Measurements from ENCODE around the gene GAS2.
A peak's percentile ranks its signal among the peaks of the same experiment; 100 is the strongest.

GAS2 gene

DNA sequence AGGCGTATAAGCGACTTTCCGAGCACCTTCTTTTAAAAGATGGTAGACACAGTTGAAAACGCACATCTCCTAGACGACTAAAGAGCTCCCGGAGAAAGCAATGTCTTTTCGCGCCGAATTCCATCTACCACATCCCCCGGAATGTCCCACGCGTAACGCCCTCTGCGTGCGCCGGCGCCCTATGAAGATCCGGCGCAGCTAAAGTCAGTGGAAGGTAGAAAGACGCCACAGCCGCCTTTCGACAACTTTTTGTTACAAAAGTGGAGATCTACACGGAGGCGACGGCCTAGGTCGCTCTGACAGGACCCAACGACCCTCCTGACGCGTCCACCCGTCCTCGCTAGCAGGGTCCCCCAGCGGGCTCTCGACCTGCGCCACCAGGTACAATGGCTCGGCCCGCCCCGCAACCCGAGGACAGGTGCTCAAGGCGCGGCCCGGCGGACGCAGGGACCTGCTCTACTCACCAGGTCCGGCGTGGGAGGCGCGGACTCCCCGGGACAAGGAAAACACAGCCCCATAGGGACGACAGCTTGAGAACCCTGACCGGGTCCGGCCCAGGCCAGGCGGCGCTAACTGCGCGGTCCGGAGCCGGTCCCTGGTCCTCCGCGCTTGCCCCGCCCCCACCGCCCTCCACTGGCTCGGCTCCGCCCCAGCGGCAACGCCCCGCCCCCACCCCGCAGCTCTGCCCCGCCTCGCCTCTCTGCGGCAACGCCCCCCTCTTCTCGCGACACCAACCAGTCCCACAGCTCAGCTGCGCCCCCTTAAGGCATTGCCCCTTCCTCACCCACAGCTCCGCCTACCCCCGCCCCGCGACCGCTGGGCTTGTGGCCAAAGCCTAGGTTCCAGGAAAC, 163.0 kb downstream of the GAS2 start, which contains the start of gene SVIP:
Gene SVIP, minus strand, starts transcription at position 571 of the 851 bp plus-strand sequence. Its CDS starts 53 bp downstream, at position 518.
- peak within 1 kb of the TSS; percentile 93 for H3K4me3 Mint-ChIP-seq
- peaks cover 16% of the 10 kb centered on the region for H3K4me1 Mint-ChIP-seq
- peaks cover 5% of the 10 kb centered on the region for H3K36me3 Mint-ChIP-seq
- H3K9me3 Mint-ChIP-seq, result no peaks in the 10 kb centered on the region
- H3K27me3 Mint-ChIP-seq, result no peaks in the 10 kb centered on the region
- H3K27ac Mint-ChIP-seq, result peak within 1 kb of the TSS; percentile 81

DNA sequence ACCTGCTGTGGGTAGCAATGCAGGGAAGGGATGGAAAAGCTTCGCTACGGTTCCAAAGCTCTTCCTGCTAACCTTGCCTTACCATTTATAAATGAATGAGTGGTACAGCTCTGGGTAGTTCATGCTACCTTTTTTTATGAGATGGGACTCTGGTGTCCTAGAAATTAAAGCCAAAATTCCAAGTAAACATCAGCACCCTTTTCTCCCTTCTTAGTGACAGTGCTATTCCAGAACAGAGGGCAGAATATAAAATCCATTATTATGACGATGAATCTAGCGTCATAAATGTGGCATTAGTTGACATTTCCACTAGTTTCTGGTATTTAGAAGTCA, 163.6 kb downstream of the GAS2 start:
- Mint-ChIP-seq H3K4me1 (peaks cover 16% of the 10 kb centered on the region), H3K9me3 (no peaks in the 10 kb centered on the region), H3K27ac (peak overlapping the region; percentile 81), H3K27me3 (no peaks in the 10 kb centered on the region), H3K36me3 (peaks cover 4% of the 10 kb centered on the region), H3K4me3 (peak overlapping the region; percentile 93)

DNA sequence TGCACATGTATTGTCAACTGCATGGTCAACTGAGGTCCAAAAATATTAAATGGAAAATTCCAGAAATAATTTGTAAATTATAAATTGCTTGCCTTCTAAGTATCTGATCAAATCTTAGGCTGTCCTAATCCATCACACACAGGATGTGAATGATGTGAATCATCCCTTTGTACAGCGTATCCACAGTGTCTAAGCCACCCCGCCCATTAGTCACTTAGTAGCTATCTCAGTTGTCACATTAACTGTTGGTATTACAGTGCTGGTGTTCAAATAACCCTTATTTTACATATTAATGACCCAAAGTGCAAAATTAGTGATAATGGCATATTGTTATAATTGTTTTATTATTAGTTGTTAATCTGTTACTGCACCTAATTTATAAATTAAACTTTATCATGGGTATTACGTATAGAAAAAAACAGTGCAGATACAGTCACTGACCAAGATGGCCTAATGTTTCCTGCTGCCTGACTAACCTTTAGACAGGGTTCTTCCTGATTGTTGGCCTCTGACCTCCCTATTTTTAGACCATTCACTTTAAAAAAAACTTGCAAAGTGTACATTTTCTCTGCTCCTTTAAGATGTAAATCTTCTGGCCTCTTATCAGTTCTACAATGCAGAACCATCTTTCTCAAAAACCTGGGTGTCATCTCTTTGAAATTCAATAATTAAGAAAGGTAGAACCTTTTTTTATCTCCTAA, 166.1 kb downstream of the GAS2 start:
- Mint-ChIP-seq H3K4me3 (no peak overlapping the region), H3K27ac (no peak overlapping the region)

DNA sequence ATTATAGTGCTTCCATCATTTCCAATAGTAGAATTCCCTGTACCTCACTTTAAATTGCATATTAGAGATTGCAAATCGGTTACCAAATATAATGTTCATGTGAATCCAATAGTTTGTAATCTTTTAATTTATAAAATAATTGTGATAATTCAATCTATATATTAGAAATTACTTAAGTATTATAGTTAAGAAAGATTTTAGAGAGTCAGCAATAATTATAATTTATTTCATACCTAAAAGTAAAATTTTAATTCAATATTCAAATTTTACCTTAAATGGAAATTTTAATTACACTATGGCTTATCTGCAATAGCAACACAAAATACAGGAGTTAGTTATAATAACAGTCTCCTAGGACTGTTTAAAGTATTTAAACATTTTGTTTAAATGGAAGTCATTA, 180.3 kb downstream of the GAS2 start:
- no peaks in the 10 kb centered on the region for H3K27me3 Mint-ChIP-seq
- H3K9me3 Mint-ChIP-seq, result no peaks in the 10 kb centered on the region
- peaks cover 15% of the 10 kb centered on the region for H3K36me3 Mint-ChIP-seq
- no peaks in the 10 kb centered on the region for H3K4me1 Mint-ChIP-seq
- H3K4me3 Mint-ChIP-seq, result no peak overlapping the region
- no peak overlapping the region for H3K27ac Mint-ChIP-seq

More for the DNA sequence above, 166.1 kb downstream of the GAS2 start:
- peaks cover 4% of the 10 kb centered on the region for H3K36me3 Mint-ChIP-seq
- no peaks in the 10 kb centered on the region for H3K27me3 Mint-ChIP-seq
- peaks cover 12% of the 10 kb centered on the region for H3K4me1 Mint-ChIP-seq
- H3K9me3 Mint-ChIP-seq, result no peaks in the 10 kb centered on the region

- Mint-ChIP-seq H3K4me1 (no peaks in the 10 kb centered on the region), H3K36me3 (peaks cover 19% of the 10 kb centered on the region), H3K4me3 (no peak overlapping the region), H3K27me3 (no peaks in the 10 kb centered on the region), H3K27ac (no peak overlapping the region), H3K9me3 (peaks cover 9% of the 10 kb centered on the region)
These were observed 185.1 kb downstream of the GAS2 start for GRCh38 chr11:22851477-22851876.

DNA sequence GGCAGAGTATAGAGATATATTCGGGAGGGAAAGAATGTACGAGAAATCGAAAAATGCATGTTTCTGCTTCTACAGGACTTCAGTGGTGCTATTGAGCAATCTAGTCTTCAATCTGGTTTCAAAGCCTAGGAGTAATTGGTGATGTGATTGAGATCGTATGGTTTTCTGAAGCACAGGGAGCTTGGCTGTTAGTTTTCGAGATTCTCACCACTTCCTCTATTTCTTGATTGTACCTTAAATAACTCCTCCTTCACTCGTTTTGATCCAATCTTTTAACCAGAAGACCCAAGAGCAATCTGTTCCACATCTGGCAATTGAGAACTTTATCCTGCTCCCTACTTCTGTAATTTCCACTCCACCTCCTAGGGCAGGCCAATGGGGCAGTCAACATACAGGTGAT, 193.3 kb downstream of the GAS2 start:
- H3K4me3 Mint-ChIP-seq, result no peak overlapping the region
- no peak overlapping the region for H3K27ac Mint-ChIP-seq
- H3K4me1 Mint-ChIP-seq, result no peaks in the 10 kb centered on the region
- peaks cover 5% of the 10 kb centered on the region for H3K36me3 Mint-ChIP-seq
- no peaks in the 10 kb centered on the region for H3K27me3 Mint-ChIP-seq
- H3K9me3 Mint-ChIP-seq, result peaks cover 5% of the 10 kb centered on the region

DNA sequence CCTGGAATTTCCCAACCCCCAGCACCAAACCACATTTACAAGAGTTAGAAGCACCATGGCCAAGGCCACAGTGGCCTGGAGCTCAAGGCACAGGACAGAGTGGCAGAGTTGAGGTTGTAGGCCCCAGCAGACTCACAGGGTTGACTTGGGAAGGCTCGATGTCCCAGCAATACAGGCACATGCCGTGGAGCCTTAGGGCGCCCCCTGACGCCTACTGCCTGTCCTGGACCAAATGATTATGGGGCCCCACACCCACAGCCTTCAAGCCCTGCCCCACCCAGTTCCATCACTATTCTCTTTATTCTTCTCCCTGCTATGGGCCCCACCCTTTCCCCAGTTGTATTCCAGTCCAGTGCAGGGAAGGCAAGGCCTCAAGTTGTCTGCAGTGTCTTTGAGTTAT, 193.8 kb downstream of the GAS2 start, which contains the start of gene CCDC179:
Gene CCDC179, minus strand, starts transcription at position 234 of the 400 bp plus-strand sequence. Its CDS starts 53 bp downstream, at position 181.
- Mint-ChIP-seq H3K9me3 (peaks cover 5% of the 10 kb centered on the region), H3K27ac (no peak within 1 kb of the TSS), H3K4me1 (no peaks in the 10 kb centered on the region)

More for the DNA sequence above, 193.8 kb downstream of the GAS2 start, which contains the start of gene CCDC179:
- H3K4me3 Mint-ChIP-seq, result no peak within 1 kb of the TSS
- H3K27me3 Mint-ChIP-seq, result no peaks in the 10 kb centered on the region
- peaks cover 6% of the 10 kb centered on the region for H3K36me3 Mint-ChIP-seq
